ENCODE measurements around the gene WDR88.
A peak's percentile ranks its signal among the peaks of the same experiment; 100 is the strongest.

WDR88 gene

DNA sequence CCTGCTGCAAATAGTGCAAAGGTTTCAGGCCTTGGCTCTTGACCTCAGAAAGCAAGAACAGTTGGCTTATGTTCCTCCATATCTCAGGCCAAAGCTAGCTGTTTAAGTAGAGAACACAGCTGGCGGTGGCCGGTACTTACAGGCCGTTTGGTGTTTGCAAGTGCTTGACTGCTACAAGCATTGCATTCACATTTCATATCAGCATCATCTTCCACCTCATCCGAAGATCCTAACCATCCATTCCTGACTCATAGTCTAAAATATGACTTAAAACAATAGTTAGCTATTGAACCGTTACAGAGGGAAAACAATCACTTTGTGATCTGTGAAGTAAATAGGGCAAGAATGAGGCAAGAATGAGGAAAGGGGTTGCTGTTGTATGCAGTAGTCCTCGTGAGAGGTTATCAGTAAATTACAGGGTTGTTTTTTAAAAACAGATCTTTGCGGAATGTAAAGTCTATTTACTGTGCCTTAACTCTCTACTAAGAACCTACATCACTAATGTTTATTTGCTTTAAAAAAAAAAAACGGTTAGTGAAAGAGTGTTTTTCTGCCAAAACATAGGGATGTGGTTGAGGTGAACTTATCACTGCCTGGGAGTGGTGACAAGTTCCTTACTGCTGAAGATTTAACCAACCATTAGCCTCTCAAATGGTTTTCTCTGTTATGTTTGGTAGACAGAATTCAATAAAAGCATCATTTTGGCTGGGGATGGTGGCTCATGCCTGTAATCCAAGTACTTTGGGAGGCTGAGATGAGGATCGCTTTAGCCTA is 21.6 kb upstream of the WDR88 start:
- TF ChIP-seq CTCF (conservative IDR thresholded peaks at IDR 0.05; ENCODE audit: low read depth, low read length) = no peak
- no peak overlapping the region for H3K4me3 ChIP-seq (ENCODE audit: low read depth, low read length)
- peak; percentile 86 for DNase-seq (ENCODE audit: low read depth)

DNA sequence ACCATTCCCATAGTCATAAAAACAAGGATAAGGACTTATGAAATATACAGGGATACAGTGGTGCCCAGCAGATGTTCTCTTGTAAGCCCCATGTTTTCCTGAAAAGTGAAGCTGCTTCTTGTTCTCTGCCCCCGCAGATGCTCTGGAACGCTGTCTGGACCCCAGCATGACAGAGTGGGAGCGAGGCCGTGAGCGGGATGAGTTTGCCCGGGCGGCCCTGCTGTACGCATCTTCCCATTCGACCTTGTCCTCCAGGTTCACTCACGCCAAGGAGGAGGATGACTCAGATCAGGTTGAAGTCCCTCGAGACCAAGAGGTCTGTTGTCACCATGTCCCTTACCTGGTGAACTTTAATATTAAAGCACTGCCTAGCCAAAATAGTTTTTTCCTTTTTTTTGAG is 20.3 kb upstream of the WDR88 start:
- no peak overlapping the region for H3K4me3 ChIP-seq (ENCODE audit: low read depth, low read length)
- no peak for TF ChIP-seq CTCF (conservative IDR thresholded peaks at IDR 0.05; ENCODE audit: low read depth, low read length)

DNA sequence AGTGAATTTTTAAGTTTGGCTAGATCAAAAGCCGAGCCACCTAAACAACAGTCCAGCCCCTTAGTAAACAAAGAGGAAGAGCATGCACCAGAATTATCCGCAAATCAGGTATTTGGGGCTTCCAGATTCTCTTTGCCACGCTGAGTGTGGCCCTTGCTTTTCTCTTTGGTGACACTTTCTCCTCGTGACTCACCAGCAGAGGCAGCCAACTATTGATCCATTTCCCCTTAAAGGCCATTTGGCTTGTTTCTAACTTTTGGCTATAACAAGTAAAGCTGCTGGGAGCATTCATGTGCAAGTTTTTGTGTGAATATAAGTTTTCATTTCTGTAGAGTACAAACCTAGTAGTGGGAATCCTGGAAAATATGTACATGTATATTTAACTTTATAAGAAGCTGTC is 17.6 kb upstream of the WDR88 start:
- no peak for DNase-seq (ENCODE audit: low read depth)
- TF ChIP-seq CTCF (conservative IDR thresholded peaks at IDR 0.05; ENCODE audit: low read depth, low read length) = no peak
- no peak overlapping the region for H3K4me3 ChIP-seq (ENCODE audit: low read depth, low read length)

More for the DNA sequence above, 20.3 kb upstream of the WDR88 start:
- DNase-seq (ENCODE audit: low read depth) = no peak

- TF ChIP-seq CTCF (conservative IDR thresholded peaks at IDR 0.05; ENCODE audit: low read depth, low read length) = no peak
- no peak overlapping the region for H3K4me3 ChIP-seq (ENCODE audit: low read depth, low read length)
- no peak for DNase-seq (ENCODE audit: low read depth)
These were observed 14.4 kb upstream of the WDR88 start for GRCh38 chr19:33117501-33117900.

GRCh38 chr19:33118643-33119042 is 13.3 kb upstream of the WDR88 start:
- no peak for TF ChIP-seq CTCF (conservative IDR thresholded peaks at IDR 0.05; ENCODE audit: low read depth, low read length)
- no peak for DNase-seq (ENCODE audit: low read depth)
- no peak overlapping the region for H3K4me3 ChIP-seq (ENCODE audit: low read depth, low read length)

DNA sequence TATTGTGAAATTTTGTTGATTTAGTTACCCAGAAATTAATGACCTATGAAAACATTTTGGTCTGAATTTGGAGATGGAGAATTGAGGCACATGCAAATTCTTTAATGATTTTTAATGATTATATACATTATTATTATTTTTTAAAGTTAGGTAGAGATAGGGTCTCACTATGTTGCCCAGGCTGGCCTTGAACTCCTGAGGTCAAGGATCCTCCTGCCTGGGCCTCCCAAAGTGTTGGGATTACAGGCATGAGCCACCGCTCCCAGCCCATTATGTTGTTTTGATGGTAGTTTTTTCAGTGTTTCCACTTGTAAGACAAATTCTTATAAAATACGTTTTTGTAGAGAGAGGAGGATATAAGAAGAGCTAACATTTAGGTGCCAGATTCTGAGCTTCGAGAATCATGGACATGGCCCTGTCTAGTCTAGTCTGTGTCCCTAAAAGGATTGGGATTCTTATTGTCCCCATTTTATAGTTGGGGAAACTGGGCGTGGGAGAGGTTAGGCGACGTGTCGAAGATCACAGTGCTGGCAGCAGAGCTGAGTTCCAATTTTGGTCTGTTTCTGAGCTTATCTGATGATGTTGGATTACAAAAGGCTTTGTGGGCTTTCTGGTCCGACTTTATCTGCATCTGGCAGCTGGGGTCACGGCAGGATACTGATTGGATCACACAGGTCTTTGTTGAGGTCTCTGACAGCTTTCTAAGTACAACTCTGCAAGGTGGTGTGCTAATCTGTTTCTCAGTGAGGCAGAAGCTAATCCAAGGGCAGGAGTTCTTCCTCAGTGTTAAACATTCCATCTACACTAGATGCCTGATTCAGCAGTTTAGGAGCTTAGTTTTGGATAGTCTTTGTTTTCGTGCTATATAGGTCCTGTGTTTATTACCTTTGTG is 7.5 kb upstream of the WDR88 start:
- DNase-seq (ENCODE audit: low read depth) = no peak
- no peak for TF ChIP-seq CTCF (conservative IDR thresholded peaks at IDR 0.05; ENCODE audit: low read depth, low read length)
- H3K4me3 ChIP-seq (ENCODE audit: low read depth, low read length) = no peak overlapping the region

All from choroid plexus epithelial cell (primary cell).